Measurements from ENCODE around the gene NPY. TPM values are rescaled to one million over a fixed set of nuclear protein-coding genes. Genes with fewer than 3 reads are reported as not detected.

NPY gene
- total RNA-seq, 4 donors from 2014 or later, result not detected

DNA sequence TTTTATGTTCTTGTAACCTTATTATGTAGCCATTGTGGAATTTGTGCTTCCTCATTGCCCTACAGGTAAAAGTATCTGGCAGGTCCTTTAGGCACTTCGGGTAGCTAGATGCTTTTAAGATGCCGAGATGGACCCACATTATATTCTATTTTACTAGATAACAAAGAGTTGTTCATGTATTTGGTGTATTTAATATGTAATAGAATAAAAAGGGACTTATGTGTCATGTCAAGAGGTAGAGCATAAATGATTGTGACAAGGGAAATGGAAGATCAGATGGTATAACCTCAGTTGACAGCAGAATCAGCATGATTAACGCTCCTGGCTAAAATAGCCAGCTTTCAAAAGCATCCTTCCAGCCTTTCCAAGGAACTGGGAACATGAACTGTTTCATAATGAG lies 50.6 kb downstream of the NPY start:
- intact Hi-C loops (cut with DNase I; ENCODE audit: low total_unique reads), result no loop called here
- in situ Hi-C loops (cut with MboI; ENCODE audit: low pct_ligation_motif_present in 1 of 4, low pct_unique_long_range_greater_than_20kb in 1 of 4, low sequenced_read_pairs in 3 of 4), result no loop called here
- no peaks in the 10 kb centered on the region for H3K4me1 ChIP-seq
- DNase-seq, result no peak
- peaks cover 3% of the 10 kb centered on the region for H3K27me3 ChIP-seq
- no peaks in the 10 kb centered on the region for H3K9me3 ChIP-seq
- no peak overlapping the region for H3K4me3 ChIP-seq
- no peaks in the 10 kb centered on the region for H3K36me3 ChIP-seq
- H3K27ac ChIP-seq, result no peak overlapping the region
- TF ChIP-seq EP300 (IDR thresholded peaks at IDR 0.05; ENCODE audit: low read depth) (no peak), POLR2A (IDR thresholded peaks at IDR 0.05) (no peak), POLR2AphosphoS5 (IDR thresholded peaks at IDR 0.05) (no peak)
- TF ChIP-seq, protein P1, sequence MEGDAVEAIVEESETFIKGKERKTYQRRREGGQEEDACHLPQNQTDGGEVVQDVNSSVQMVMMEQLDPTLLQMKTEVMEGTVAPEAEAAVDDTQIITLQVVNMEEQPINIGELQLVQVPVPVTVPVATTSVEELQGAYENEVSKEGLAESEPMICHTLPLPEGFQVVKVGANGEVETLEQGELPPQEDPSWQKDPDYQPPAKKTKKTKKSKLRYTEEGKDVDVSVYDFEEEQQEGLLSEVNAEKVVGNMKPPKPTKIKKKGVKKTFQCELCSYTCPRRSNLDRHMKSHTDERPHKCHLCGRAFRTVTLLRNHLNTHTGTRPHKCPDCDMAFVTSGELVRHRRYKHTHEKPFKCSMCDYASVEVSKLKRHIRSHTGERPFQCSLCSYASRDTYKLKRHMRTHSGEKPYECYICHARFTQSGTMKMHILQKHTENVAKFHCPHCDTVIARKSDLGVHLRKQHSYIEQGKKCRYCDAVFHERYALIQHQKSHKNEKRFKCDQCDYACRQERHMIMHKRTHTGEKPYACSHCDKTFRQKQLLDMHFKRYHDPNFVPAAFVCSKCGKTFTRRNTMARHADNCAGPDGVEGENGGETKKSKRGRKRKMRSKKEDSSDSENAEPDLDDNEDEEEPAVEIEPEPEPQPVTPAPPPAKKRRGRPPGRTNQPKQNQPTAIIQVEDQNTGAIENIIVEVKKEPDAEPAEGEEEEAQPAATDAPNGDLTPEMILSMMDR (IDR thresholded peaks at IDR 0.05), result no peak
- whole genome bisulfite sequencing, 2 donors (ENCODE audit: low coverage in 1 of 2), result 74 to 81% methylated on average over 3 of the region's 3 CpGs

DNA sequence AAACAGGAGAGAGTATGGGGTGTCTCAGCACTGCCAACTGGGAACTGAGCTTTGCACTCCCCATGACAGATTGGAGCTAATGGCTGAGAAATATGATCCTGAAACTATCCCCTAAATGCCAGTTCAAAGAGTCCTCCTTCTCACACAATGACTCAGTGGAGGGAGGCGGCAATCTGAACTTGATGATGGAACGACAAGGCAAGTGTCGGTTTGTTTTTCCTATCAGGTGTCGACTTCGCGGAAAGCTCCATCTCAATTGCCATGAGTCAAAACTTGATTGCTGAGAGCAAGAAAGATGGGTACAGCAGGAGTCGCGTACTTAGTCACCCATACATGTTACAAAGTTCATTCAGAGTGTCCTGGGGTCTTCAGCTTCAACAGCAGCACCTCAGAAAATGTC lies 52.5 kb downstream of the NPY start:
- DNase-seq, result no peak
- H3K36me3 ChIP-seq, result no peaks in the 10 kb centered on the region
- H3K4me3 ChIP-seq, result no peak overlapping the region
- TF ChIP-seq, protein P1 (IDR thresholded peaks at IDR 0.05), result no peak
- WGBS, 2 donors (ENCODE audit: low coverage in 1 of 2), result 78% methylated on average over 8 of the region's 8 CpGs; no CpG with 5 or more reads in 1 of the 2 donors
- H3K27ac ChIP-seq, result no peak overlapping the region
- peaks cover 3% of the 10 kb centered on the region for H3K27me3 ChIP-seq
- intact Hi-C loops (cut with DNase I; ENCODE audit: low total_unique reads) (no loop called here), in situ Hi-C loops (cut with MboI; ENCODE audit: low pct_ligation_motif_present in 1 of 4, low pct_unique_long_range_greater_than_20kb in 1 of 4, low sequenced_read_pairs in 3 of 4) (no loop called here)
- H3K4me1 ChIP-seq, result no peaks in the 10 kb centered on the region
- H3K9me3 ChIP-seq, result no peaks in the 10 kb centered on the region

DNA sequence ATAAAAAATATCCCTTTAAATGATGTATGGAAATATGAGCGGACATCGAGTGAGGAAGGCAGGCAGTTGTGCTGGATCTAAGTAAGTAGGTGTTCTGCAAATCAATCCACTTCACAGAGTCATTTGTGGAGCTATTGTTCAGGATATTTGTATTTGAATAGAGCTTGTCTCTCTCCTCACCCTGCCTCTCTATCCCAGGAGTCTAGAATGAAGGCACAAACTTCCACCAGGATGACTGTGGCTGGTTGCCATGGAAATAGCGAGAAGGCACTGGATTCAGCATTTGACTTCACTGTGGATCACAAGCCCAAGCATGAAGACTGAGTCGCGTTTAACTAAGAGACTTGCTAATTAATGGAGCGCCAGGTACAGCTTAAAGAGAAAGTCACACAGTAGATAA lies 53.2 kb downstream of the NPY start:
- no peak overlapping the region for H3K4me3 ChIP-seq
- H3K9me3 ChIP-seq, result no peaks in the 10 kb centered on the region
- in situ Hi-C loops (cut with MboI; ENCODE audit: low pct_ligation_motif_present in 1 of 4, low pct_unique_long_range_greater_than_20kb in 1 of 4, low sequenced_read_pairs in 3 of 4), result no loop called here
- TF ChIP-seq POLR2AphosphoS5 (IDR thresholded peaks at IDR 0.05) (no peak), EP300 (IDR thresholded peaks at IDR 0.05; ENCODE audit: low read depth) (no peak), POLR2A (IDR thresholded peaks at IDR 0.05) (no peak)
- TF ChIP-seq, protein P1 (IDR thresholded peaks at IDR 0.05), result no peak
- H3K4me1 ChIP-seq, result no peaks in the 10 kb centered on the region
- H3K27me3 ChIP-seq, result peaks cover 3% of the 10 kb centered on the region
- intact Hi-C loops (cut with DNase I; ENCODE audit: low total_unique reads), result loop anchor here (1.0 kb wide), 1 partner anchor 14 kb away; no protein-coding TSS in a partner anchor
- H3K27ac ChIP-seq, result no peak overlapping the region
- no peak for DNase-seq
- no peaks in the 10 kb centered on the region for H3K36me3 ChIP-seq
- 59 to 61% methylated on average over 6 of the region's 6 CpGs for WGBS, 2 donors (ENCODE audit: low coverage in 1 of 2)

DNA sequence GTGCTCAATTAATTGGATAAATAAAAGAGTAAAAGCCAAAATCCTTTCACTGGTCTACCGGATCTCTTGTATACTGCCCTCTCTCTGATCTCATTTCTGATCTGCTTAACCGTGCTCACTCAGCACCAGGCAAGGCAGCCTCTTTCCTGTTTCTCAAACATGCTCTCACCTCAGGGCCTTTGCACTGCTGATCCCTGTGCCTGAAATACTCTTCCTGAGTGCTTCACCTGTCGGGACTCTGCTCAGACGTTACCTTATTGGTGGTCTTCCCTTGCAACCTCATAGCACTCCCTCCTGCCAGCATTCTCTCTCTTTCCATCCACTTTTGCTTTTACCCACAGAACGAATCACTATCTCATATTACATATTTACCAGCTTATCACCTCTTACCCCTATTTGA lies 55.6 kb downstream of the NPY start:
- Histone ChIP-seq H3K9me3 (no peaks in the 10 kb centered on the region), H3K36me3 (no peaks in the 10 kb centered on the region), H3K27ac (no peak overlapping the region), H3K4me1 (no peaks in the 10 kb centered on the region), H3K27me3 (peaks cover 3% of the 10 kb centered on the region), H3K4me3 (no peak overlapping the region)
- DNase-seq, result no peak
- intact Hi-C loops (cut with DNase I; ENCODE audit: low total_unique reads) (no loop called here), in situ Hi-C loops (cut with MboI; ENCODE audit: low pct_ligation_motif_present in 1 of 4, low pct_unique_long_range_greater_than_20kb in 1 of 4, low sequenced_read_pairs in 3 of 4) (no loop called here)
- 74 to 77% methylated on average over 5 of the region's 5 CpGs for WGBS, 2 donors (ENCODE audit: low coverage in 1 of 2)
- TF ChIP-seq POLR2AphosphoS5 (IDR thresholded peaks at IDR 0.05), result no peak
- TF ChIP-seq POLR2A (IDR thresholded peaks at IDR 0.05), result no peak
- TF ChIP-seq, protein P1 (IDR thresholded peaks at IDR 0.05), result no peak
- TF ChIP-seq EP300 (IDR thresholded peaks at IDR 0.05; ENCODE audit: low read depth), result no peak

Measured in transverse colon (tissue), 4 donors.